GM13977 (cell line): ENCODE data around the gene EPB41L4A.

Experiments used
- DNase-seq: peaks from one replicate; pipeline ENCODE4 v3.0.0; 2012; ENCODE audit warnings: low spot score
- in situ Hi-C: fragments of 300-500 bp; cut with MboI; formaldehyde crosslinking; loops from one replicate; pipeline ENCODE4 v1.12.0; 2022; ENCODE audit warnings: low sequenced_read_pairs, low pct_unique_long_range_greater_than_20kb, mixed read lengths, inconsistent platforms; ENCODE audit not compliant: unreplicated experiment
- TF ChIP-seq, protein P1 (sequence below): IDR thresholded peaks from 2 replicates; pipeline ENCODE4 v1.5.1; 2012; ENCODE audit warnings: mild to moderate bottlenecking, control low read depth; ENCODE audit not compliant: insufficient read depth; ENCODE audit errors: extremely low read depth, missing control alignments

The EPB41L4A gene

DNA sequence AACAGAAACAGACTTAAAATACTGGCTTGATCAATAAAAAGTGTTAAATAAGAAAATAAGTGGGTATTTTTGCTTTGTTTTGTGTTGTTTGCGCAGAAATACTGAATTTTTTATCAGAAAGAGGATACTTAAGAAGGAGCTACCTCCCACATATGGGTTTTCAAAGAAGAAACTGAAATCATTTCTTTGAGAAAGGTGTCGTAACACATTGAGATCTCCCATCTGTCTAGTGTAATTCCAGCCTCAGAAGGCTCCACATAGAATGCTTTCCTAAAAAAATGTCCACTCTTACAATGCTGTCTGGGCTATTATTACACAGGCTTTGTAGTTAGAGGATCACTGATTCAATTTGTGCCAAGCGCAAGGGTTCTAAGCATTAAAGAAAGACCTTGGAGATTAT is 226.2 kb downstream of the EPB41L4A start:
- in situ Hi-C loops: loop anchor here (25.0 kb wide), 1 partner anchor 219 kb away; the partner anchor contains the start of gene EPB41L4A
- no peak for DNase-seq
- TF ChIP-seq, protein P1, sequence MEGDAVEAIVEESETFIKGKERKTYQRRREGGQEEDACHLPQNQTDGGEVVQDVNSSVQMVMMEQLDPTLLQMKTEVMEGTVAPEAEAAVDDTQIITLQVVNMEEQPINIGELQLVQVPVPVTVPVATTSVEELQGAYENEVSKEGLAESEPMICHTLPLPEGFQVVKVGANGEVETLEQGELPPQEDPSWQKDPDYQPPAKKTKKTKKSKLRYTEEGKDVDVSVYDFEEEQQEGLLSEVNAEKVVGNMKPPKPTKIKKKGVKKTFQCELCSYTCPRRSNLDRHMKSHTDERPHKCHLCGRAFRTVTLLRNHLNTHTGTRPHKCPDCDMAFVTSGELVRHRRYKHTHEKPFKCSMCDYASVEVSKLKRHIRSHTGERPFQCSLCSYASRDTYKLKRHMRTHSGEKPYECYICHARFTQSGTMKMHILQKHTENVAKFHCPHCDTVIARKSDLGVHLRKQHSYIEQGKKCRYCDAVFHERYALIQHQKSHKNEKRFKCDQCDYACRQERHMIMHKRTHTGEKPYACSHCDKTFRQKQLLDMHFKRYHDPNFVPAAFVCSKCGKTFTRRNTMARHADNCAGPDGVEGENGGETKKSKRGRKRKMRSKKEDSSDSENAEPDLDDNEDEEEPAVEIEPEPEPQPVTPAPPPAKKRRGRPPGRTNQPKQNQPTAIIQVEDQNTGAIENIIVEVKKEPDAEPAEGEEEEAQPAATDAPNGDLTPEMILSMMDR: no peak

- no peak for DNase-seq
- in situ Hi-C loops: loop anchor here (25.0 kb wide), 1 partner anchor 220 kb away; the partner anchor contains the start of gene EPB41L4A
- TF ChIP-seq, protein P1: no peak
These were observed 227.0 kb downstream of the EPB41L4A start for GRCh38 chr5:112192072-112192471.

DNA sequence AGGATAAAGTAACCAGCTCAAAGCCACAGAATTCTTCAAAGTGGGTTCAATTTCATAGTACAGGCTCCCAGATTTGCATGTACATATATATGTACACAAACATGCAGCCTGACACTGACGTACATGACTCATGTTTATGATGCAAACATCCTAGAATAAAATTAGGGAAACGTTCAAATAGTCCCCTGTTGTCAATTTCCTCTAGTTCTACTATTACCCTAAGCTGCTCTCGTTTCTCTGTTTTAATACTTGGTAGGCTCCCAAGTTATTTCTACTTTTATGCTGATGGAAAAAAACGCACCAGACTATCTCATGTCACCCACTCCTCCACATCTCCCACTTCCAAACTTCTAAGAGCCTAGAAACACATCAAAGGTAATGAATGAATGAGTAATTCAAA is 229.7 kb downstream of the EPB41L4A start:
- DNase-seq: no peak
- TF ChIP-seq, protein P1: no peak
- in situ Hi-C loops: loop anchor here (25.0 kb wide), 1 partner anchor 223 kb away; the partner anchor contains the start of gene EPB41L4A

GRCh38 chr5:112186401-112186990 is 232.6 kb downstream of the EPB41L4A start:
- TF ChIP-seq, protein P1: peak; percentile 58
- DNase-seq: peak; percentile 30
- in situ Hi-C loops: loop anchor here (25.0 kb wide), 1 partner anchor 226 kb away; the partner anchor contains the start of gene EPB41L4A

DNA sequence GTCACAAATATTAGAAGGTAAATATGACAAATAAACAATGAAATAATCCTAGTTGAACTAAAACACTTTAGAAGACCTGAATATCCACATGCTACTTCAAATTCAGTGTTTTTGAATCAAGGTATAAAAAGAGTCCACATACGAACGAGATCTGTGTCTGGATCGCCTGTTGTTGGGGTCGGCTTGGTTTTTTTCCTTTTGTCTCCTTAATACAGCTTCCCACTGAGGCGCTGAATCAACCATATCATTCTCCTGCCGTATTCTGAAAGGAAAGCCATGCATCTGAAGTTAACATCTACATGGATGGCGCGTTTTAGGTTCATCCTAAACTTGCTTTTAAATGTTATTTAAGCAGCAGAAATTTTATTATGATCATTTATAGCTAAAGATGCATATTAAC is 235.2 kb downstream of the EPB41L4A start:
- TF ChIP-seq, protein P1: no peak

DNA sequence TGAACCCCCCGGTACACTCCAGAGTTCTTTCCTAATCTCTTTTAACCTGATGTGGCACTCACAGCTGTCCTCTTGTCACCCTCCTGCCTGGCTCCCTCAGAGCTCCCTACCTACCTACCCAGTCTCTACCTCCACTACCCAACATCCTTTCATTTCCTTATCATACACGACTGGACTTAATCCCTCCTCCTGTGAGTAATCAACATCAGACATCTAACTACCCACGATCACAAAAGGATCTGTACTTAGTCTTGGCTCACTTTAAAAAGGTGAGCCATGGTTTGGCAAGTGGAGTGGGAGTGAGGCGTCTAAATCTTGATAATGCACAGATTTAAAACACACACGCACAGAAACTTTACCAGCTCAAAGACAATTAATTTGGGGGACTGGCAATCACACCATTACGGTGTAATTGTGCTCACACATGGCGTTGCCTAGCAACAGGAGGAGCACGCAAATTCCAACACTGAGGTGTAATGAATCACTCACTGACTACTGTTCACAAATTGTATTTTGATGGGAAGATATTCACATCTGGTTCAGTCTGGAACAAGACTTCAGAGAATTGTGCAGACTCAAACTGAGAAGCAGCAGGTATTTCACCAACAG is 235.9 kb downstream of the EPB41L4A start:
- DNase-seq: no peak
- TF ChIP-seq, protein P1: no peak
- in situ Hi-C loops: loop anchor here (25.0 kb wide), 1 partner anchor 229 kb away; the partner anchor contains the start of gene EPB41L4A

More for the DNA sequence above, 235.2 kb downstream of the EPB41L4A start:
- in situ Hi-C loops: loop anchor here (25.0 kb wide), 1 partner anchor 228 kb away; the partner anchor contains the start of gene EPB41L4A
- DNase-seq: no peak
